ENCODE results near the gene RASGEF1B. TPM values are rescaled to one million over a fixed set of nuclear protein-coding genes. Genes with fewer than 3 reads are reported as not detected.

The RASGEF1B gene
- total RNA-seq, 2 donors from 2014 or later = 0.61 to 8.1 TPM

DNA sequence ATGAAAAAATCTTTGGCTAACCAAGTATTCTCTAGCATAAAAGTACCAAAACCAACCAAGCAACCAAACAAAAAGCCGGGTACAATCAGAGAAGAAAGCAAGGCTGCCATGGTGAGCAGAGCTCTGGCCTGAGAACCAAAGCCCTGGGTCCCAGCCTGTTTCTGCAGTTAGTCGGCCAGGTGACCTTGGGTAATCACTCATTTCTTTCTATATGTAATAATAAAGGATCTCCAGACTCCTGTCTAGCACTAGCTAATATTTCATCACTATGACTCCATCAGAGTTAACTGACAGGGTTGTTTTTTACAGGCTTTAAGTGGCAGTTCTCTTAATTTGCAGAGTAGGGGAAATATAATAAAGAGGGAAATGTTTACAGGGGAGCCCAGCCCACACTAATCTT lies 34.0 kb upstream of the RASGEF1B start:
- Mint-ChIP-seq H3K9me3 (no peaks in the 10 kb centered on the region), H3K4me1 (peaks cover 19% of the 10 kb centered on the region), H3K27me3 (peaks cover 6% of the 10 kb centered on the region), H3K36me3 (ENCODE audit: low read depth) (no peaks in the 10 kb centered on the region), H3K27ac (peak overlapping the region; percentile 61), H3K4me3 (peak overlapping the region; percentile 59)
- no peak for ATAC-seq (replicated peaks)

DNA sequence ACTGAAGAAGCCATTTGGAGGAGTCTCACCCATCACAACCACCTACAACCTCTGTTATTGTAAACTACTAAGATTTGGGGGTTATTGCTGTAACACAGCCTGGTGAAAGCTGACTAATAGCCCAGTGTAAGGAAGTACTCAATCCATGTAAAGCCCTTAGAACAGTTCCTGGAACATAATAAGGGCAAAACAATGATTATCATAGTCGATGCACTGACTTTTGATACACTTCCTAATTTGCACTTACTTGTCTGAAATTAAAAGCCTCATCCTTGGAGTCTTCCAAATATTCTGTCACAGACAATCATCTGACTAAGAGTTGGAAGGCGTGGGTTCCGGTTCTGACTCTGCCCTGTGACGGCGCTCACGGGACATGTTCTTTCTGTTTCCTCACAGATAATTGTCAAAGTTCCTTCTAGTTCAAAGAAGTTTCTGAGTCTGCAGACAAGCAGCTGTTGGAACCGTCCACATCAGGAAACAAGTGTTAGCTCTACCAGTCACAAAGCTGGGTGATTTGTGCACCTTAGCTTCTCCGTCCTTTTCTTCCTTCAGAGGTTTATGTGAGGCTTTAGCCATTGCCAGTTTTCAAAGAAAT lies 33.4 kb upstream of the RASGEF1B start:
- Mint-ChIP-seq H3K9me3 (no peaks in the 10 kb centered on the region), H3K27me3 (no peaks in the 10 kb centered on the region), H3K4me3 (peak overlapping the region; percentile 59), H3K4me1 (peaks cover 19% of the 10 kb centered on the region), H3K36me3 (ENCODE audit: low read depth) (no peaks in the 10 kb centered on the region), H3K27ac (peak overlapping the region; percentile 61)
- ATAC-seq (replicated peaks) = peak; percentile 76

DNA sequence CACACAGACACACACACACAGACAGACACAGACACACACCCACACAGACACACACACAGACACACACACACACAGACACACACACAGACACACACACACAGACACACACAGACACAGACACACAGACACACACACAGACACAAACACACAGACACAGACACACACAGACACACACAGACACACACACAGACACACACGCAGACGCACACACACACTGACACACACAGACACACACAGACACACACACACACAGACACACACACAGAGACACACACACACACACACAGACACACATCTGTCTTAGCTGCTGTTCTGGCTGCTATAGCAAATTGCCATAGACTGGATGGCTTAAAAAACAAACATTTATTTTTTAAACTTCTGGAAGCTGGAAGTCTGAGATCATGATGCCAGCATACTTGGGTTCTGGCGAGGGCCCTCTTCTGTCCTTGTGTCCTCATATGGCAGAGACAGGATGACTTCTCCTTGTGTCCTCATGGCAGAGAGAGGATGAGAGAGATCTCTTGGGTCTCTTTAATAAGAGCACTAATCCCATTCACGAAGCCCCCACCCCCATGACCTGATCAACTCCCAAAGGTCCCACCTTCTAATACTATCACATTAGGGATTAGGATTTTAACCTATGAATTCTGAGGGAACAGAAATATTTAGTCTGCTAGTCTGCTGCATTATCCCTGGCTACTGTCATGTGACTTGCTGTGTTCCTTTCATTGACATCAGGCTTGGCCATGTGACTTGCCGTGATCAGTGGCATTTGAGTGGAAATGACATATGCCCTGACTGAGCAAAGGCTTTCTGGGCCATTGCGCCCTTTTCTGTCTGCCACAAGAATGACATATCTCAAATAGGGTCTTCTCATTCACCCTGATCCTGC lies 32.7 kb upstream of the RASGEF1B start:
- Mint-ChIP-seq H3K4me3 (peak overlapping the region; percentile 59), H3K27ac (peak overlapping the region; percentile 61), H3K9me3 (no peaks in the 10 kb centered on the region), H3K36me3 (ENCODE audit: low read depth) (no peaks in the 10 kb centered on the region), H3K27me3 (no peaks in the 10 kb centered on the region), H3K4me1 (peaks cover 19% of the 10 kb centered on the region)
- peak; percentile 19 for ATAC-seq (replicated peaks)

DNA sequence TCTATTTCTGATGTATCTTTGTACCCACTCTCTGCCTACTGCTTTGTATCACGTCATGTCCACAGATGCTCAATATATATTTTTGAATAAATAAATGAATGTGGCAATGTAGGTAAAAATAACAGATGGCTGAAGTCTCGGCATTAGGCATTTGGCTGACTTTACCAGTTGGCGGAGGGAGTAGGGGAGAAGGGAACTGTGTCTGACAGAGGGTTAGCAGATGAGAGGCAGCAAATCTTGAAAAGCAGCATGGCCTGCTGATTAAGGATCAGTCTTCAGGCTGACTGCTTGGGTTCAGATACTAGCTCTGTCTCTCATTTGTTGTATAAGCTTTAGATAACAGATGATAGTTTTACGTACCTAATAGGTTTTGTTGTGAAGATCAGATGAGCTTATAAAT lies 31.9 kb upstream of the RASGEF1B start:
- Mint-ChIP-seq H3K27ac (no peak overlapping the region), H3K4me3 (no peak overlapping the region), H3K4me1 (peaks cover 19% of the 10 kb centered on the region), H3K36me3 (ENCODE audit: low read depth) (no peaks in the 10 kb centered on the region), H3K27me3 (no peaks in the 10 kb centered on the region), H3K9me3 (no peaks in the 10 kb centered on the region)
- no peak for ATAC-seq (replicated peaks)

DNA sequence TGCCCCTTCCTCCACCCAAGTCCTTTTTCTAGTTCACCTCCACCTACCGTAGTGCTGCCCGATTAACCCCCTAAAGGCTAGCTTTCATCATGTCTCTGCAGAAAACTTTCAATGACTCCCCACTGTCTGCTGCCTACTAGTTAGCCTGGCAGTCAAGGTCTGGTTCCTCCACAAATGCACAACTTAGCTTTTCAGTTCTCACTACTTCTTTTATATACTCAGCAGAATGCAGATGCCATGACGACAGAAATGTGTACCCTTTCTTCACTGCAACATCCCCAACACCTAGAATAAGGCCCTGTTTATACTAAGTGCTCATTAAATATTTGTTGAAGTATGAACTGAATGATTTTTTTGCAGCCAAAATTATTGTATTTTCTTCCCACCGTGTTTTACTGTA lies 30.9 kb upstream of the RASGEF1B start:
- H3K27me3 Mint-ChIP-seq = no peaks in the 10 kb centered on the region
- no peak overlapping the region for H3K27ac Mint-ChIP-seq
- peaks cover 15% of the 10 kb centered on the region for H3K4me1 Mint-ChIP-seq
- no peaks in the 10 kb centered on the region for H3K36me3 Mint-ChIP-seq (ENCODE audit: low read depth)
- H3K4me3 Mint-ChIP-seq = no peak overlapping the region
- ATAC-seq (replicated peaks) = no peak
- no peaks in the 10 kb centered on the region for H3K9me3 Mint-ChIP-seq

DNA sequence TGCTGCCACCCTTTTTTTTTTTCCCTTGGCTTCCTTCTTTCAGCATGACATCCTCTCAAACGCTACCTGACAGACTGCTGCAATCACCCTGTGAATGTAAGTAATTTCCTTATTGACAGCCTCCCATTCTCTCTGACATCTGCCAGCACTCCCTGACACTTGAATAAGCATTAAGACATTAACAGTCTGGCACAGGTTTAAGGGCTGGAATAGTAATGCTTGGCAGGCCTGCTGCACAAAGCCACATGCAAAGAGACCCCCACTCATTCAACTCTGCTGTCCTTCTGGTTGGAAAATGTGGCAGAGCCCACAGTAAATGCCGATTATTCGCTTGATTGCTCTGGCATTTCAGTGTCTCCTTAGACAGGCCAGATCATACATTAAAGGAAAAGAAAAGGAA lies 28.1 kb upstream of the RASGEF1B start:
- no peak overlapping the region for H3K27ac Mint-ChIP-seq
- H3K27me3 Mint-ChIP-seq = no peaks in the 10 kb centered on the region
- H3K4me3 Mint-ChIP-seq = no peak overlapping the region
- peaks cover 12% of the 10 kb centered on the region for H3K4me1 Mint-ChIP-seq
- H3K36me3 Mint-ChIP-seq (ENCODE audit: low read depth) = no peaks in the 10 kb centered on the region
- no peak for ATAC-seq (replicated peaks)
- peaks cover 3% of the 10 kb centered on the region for H3K9me3 Mint-ChIP-seq

DNA sequence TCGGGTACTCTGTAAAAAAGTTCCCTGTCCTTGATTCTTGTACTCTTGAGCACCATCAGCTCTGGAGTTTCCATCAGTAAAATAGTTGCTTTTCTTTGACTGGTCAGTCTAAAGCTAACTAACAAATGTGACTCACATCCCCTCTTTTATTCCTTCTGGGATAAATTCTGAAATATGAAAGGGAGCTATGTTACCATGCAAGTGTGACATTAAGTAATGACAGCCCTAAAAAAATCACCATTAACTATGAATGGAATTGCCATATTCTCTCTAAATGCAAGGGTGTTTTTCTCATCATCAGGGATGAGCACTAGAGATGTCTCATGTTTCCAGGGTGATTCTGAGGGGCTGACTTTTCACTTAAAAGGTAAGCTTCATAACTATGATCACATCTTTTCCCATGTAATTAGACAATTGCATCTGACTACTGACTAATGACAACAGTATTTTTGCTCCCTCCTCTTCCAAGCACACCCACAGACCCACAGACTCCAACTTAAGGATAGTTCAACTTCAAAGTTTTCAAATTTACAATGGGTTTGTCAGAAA lies 26.9 kb upstream of the RASGEF1B start:
- Mint-ChIP-seq H3K4me3 (no peak overlapping the region), H3K4me1 (peaks cover 16% of the 10 kb centered on the region), H3K27me3 (no peaks in the 10 kb centered on the region), H3K27ac (no peak overlapping the region), H3K36me3 (ENCODE audit: low read depth) (no peaks in the 10 kb centered on the region), H3K9me3 (peaks cover 3% of the 10 kb centered on the region)
- ATAC-seq (replicated peaks) = no peak

DNA sequence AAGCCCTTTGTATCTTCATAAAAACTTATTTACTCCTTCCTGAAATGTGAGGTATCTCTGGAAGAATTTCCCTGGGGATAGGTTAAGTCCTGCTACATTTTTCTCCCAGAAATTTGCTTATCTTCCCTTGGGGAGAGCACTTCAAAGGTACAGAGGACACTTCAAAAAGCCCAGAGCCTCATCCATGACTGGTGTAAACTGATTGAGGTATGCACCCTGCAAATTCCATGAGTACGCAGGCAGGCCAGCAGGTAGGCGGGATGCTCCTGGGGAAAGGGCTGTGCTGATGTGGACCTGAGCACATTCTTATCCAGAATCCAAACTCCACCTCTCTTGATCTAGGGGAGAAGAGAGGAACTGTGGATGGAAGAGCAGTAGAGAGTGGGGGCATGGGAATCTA lies 26.3 kb upstream of the RASGEF1B start:
- Mint-ChIP-seq H3K27me3 (no peaks in the 10 kb centered on the region), H3K4me1 (peaks cover 16% of the 10 kb centered on the region), H3K36me3 (ENCODE audit: low read depth) (no peaks in the 10 kb centered on the region), H3K9me3 (peaks cover 3% of the 10 kb centered on the region), H3K4me3 (no peak overlapping the region), H3K27ac (no peak overlapping the region)
- ATAC-seq (replicated peaks) = no peak

DNA sequence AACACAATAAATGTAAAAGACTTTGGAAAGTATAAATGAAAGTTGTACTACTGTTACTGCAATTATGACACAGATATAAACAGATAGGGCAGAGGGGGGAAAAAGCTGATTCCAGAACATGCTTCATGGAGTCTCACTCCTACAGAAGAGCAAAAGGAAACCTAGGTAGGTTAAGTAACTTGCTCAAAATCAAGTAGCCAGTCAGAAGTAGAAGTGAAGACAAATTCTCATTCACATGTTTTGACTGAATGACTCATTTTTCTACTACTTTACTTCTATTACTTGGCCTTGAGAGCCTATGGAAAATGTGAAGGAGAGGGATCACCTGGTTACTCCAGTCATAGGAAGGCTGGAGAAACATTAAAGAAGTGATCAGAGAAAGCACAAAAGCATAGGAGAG lies 23.6 kb upstream of the RASGEF1B start:
- Mint-ChIP-seq H3K27me3 (no peaks in the 10 kb centered on the region), H3K9me3 (peaks cover 11% of the 10 kb centered on the region), H3K4me1 (peaks cover 34% of the 10 kb centered on the region), H3K36me3 (ENCODE audit: low read depth) (peaks cover 6% of the 10 kb centered on the region), H3K27ac (peak overlapping the region; percentile 44), H3K4me3 (peak overlapping the region; percentile 34)
- ATAC-seq (replicated peaks) = peak; percentile 61

DNA sequence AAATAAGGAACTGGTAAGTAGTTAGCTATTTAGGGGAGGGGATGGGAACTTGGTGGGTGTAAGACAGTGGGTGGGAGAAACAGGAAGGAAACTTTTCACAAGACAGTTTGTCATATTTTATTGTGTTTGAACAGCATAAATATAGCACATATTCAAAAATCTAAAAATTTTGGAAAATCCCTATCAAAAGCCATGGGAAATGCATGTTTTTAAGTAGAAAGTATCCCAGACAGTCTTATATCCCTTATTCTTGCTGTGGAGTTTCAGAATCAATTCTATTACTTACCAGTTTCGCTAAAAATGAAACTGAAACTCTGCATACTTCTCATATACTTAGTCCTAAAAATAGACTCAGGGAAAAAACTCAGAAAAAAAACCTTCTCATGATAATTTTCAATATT lies 22.3 kb upstream of the RASGEF1B start:
- Mint-ChIP-seq H3K4me3 (peak overlapping the region; percentile 64), H3K4me1 (peaks cover 39% of the 10 kb centered on the region), H3K27ac (peak overlapping the region; percentile 78), H3K36me3 (ENCODE audit: low read depth) (peaks cover 6% of the 10 kb centered on the region), H3K9me3 (peaks cover 11% of the 10 kb centered on the region), H3K27me3 (no peaks in the 10 kb centered on the region)
- peak; percentile 63 for ATAC-seq (replicated peaks)

DNA sequence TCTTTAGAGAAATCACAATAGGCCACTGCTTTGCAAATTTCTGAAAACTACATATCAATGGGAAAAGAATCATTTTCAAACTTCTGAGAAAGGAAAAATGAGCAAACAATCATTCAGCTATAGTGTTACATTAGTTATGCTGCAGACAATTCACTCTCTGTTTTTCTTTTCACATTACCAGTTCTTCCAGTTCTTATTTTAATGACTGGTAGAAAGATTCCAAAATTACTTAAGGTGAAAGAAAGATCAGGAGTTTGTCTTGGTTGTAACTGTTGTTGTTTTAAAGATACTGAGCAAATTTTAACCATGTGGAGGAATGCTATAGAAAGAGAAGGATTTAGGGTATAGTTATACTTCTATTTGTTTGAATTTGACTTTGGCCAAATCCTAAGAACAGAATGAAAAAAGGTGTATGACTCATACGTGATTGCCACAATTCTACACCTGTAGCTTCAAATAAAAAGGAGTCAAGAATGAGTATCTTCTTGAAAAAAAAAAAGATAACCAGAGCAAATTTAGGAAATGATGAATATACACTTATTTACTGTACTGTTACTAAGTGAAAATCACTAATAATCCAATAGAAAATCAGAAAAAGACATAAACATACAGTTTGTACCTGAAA lies 21.0 kb upstream of the RASGEF1B start:
- ATAC-seq (replicated peaks) = no peak
- H3K36me3 Mint-ChIP-seq (ENCODE audit: low read depth) = peaks cover 6% of the 10 kb centered on the region
- peak overlapping the region; percentile 28 for H3K4me3 Mint-ChIP-seq
- H3K4me1 Mint-ChIP-seq = peaks cover 40% of the 10 kb centered on the region
- H3K27me3 Mint-ChIP-seq = no peaks in the 10 kb centered on the region
- peaks cover 11% of the 10 kb centered on the region for H3K9me3 Mint-ChIP-seq
- peak overlapping the region; percentile 78 for H3K27ac Mint-ChIP-seq

DNA sequence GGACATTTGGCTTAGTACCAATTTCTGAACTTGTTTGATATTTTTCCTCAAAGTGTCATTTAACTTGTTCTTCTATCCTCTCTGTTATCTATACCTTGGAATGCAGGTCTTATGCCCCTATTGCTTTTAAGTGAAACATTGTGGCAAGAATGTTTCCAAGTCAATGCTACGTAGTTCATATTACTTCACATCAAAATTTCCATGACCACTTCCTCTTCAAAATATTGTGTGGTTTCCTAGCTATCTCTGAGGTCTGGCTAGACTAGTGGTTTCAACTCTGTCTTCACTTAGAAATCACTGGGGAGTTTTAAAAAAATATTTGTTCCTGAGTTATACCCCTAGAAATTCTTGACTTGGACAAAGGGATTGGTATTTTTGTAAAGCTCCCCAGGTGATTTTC lies 20.2 kb upstream of the RASGEF1B start:
- Mint-ChIP-seq H3K9me3 (peaks cover 11% of the 10 kb centered on the region), H3K27me3 (no peaks in the 10 kb centered on the region), H3K4me1 (peaks cover 40% of the 10 kb centered on the region), H3K36me3 (ENCODE audit: low read depth) (peaks cover 6% of the 10 kb centered on the region), H3K4me3 (peak overlapping the region; percentile 28), H3K27ac (peak overlapping the region; percentile 78)
- peak; percentile 82 for ATAC-seq (replicated peaks)

DNA sequence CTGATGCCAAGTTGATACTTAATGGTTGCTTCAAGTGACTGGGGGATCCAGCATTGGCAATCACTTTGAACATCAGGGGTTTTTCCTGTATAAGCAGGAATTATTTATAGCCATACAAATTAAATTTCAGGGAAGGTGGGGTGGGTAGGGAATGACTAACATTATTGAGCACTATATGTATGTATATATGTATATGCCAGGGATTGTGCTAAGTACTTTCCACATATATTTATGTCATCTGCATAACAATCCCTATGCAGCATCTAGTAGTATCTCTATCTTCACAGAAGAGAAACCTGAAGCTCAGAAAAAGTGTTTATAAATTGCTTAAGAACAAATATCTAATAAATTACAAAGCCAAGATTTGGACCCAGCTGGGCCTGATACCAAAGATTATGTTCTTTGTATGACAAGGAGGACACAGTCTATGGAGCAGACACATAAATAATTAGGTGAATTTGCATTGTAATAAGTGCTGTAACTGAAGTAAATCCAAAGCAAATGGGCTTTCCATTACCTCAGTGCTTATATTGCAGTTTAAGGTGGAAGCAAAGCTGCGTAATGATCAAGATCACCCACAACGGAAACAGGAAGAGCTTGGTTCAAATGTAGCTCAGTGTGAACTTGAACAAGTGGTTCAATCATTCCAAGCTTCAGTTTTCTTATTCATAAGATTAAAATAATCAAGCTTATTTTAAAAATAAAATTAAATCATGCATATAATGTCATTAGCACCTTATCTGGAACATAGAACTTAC lies 18.9 kb upstream of the RASGEF1B start:
- ATAC-seq (replicated peaks) = no peak
- peaks cover 9% of the 10 kb centered on the region for H3K9me3 Mint-ChIP-seq
- H3K4me3 Mint-ChIP-seq = peak overlapping the region; percentile 29
- H3K4me1 Mint-ChIP-seq = peaks cover 37% of the 10 kb centered on the region
- peak overlapping the region; percentile 12 for H3K27ac Mint-ChIP-seq
- H3K36me3 Mint-ChIP-seq (ENCODE audit: low read depth) = peaks cover 6% of the 10 kb centered on the region
- H3K27me3 Mint-ChIP-seq = no peaks in the 10 kb centered on the region

DNA sequence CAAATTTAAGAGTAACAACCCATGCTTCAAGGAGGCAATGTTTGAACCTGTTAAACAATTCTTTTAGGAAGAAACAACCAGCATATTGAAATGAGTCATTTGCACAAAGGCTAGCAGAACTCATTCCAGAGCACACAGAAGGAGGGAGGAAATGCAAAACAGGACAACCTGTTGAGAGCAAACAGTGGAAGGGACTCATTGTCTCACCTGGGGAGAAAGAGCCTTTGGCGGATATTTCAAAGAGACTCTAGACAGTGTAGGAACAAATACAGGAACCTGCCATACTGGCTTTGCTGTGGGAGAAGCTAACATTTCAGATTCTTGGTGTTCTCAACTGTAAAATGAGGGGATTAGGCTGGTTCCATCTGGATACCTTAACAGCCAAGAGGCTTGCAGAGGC lies 14.8 kb upstream of the RASGEF1B start:
- H3K27ac Mint-ChIP-seq = no peak overlapping the region
- peaks cover 11% of the 10 kb centered on the region for H3K4me1 Mint-ChIP-seq
- no peak overlapping the region for H3K4me3 Mint-ChIP-seq
- peaks cover 3% of the 10 kb centered on the region for H3K9me3 Mint-ChIP-seq
- no peaks in the 10 kb centered on the region for H3K36me3 Mint-ChIP-seq (ENCODE audit: low read depth)
- no peaks in the 10 kb centered on the region for H3K27me3 Mint-ChIP-seq
- ATAC-seq (replicated peaks) = no peak
